T-helper 1 cell (primary cell): Measurements from ENCODE around the gene SEMA4A.
"Not testable (repeated sequence)": the region's sequence is repeated elsewhere in the genome, so short reads cannot be mapped to it uniquely, and the experiment has no call there.

Experiments
- DNase-seq, 5 donors: peaks; one replicate each; pipeline ENCODE4 v3.0.0-alpha.2; 2012 to 2020

Gene SEMA4A

DNA sequence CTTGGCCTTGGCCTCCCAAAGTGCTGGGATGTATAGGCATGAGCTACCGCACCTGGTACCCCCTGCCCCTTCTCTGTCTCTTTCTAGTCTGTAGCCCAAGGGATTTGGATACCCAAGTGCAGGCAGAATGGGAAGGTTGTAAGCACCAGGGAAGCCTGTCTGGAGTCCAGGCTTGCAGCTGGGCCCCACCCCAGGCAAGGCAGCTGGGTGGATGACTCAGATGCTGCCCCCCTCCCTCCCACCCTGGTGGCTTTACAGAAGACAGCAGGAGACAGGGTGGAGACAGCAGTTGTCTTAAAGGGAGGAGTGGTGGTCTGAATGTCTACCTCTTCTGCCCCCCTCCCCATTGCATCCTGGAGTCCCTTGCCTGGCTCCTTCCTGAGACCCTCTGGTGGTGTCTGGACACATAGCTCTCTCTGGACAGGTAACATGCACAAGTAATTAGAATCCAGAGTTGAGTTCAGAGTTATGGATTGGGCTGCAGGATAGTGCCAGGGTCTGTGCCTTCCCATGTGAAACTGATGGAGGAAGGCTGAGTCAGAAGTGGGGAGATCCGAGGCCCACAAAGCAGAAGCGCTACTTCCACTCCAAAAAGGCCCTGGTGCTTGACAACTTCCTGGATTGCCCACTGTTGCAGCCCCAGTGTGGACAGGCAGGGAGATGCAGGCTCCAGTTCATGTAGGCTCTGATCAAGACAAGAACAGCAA, 33.7 kb upstream of the SEMA4A start:
- peak in 2 of 5 donors; percentile 26 to 29 for DNase-seq

DNA sequence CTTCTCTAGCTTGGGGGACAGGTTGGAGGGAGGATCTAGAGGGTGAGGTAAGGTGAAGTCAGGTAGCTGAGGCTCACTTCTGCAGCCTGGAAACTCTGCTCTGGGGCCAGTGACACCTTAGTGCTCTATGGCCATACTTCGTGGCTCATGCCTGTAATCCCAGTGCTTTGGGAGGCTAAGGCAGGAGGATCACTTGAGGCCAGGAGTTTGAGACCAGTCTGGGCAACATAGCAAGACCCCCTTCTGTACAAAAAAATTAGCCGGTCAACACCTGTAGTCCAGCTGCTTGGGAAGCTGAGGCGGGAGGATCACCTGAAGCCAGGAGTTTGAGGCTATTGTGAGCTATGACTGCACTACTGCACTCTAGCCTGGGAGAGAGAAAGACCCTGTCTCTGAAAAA, 33.1 kb upstream of the SEMA4A start:
- no peak for DNase-seq

DNA sequence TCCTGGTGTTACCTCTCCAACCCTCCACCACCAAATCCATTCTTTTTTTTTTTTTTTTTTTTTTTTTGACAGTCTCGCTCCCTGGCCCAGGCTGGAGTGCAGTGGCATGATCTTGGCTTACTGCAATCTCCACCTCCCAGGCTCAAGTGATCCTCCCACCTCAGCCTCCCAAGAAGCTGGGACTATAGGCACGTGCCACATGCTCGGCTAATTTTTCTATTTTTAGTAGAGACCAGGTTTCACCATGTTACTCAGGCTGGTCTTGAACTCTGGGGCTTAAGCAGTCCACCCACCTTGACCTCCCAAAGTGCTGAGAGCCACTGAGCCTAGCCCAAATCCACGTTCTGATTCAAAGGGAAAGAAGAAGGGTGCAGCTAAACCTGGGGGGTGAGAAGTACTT, 32.4 kb upstream of the SEMA4A start:
- DNase-seq = not testable (repeated sequence)

DNA sequence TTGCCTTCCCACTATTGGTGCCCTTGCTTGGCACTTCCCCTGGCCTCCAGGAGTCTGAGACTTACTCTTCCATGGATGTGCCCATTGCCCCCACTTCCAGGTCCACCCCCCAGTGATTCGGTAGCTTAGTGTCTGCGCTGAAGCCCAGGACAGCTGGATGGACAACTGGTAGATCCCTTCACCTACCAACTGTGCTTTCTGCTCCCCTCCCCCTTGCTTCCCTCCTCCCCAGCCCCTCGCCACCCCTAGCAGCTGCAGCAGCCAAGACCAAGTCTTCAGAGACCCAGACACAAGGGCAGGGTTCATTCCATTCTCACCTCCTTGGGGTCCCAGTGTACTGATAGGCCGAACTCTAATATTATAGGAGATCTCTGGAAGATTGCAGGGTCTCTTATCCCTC, 31.9 kb upstream of the SEMA4A start:
- DNase-seq = no peak

DNA sequence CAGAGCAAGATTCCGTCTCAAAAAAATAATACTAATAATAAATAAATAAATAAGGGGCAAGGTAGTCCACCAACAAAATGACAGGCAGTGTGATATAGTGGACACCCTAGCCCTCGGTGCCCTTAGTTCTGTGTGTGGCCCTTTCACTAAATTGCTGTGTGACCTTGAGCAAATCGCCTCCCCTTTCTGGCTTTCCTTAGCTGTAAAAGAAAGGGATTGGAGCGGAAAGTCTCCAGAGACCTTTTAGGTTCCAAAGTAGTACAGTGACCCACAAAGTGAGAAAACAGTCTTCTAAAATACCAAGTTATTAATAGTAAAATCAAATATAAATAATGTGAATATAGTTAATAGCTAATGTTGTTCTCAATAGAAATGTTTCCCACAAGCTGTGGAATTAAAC, 31.3 kb upstream of the SEMA4A start:
- no peak for DNase-seq

DNA sequence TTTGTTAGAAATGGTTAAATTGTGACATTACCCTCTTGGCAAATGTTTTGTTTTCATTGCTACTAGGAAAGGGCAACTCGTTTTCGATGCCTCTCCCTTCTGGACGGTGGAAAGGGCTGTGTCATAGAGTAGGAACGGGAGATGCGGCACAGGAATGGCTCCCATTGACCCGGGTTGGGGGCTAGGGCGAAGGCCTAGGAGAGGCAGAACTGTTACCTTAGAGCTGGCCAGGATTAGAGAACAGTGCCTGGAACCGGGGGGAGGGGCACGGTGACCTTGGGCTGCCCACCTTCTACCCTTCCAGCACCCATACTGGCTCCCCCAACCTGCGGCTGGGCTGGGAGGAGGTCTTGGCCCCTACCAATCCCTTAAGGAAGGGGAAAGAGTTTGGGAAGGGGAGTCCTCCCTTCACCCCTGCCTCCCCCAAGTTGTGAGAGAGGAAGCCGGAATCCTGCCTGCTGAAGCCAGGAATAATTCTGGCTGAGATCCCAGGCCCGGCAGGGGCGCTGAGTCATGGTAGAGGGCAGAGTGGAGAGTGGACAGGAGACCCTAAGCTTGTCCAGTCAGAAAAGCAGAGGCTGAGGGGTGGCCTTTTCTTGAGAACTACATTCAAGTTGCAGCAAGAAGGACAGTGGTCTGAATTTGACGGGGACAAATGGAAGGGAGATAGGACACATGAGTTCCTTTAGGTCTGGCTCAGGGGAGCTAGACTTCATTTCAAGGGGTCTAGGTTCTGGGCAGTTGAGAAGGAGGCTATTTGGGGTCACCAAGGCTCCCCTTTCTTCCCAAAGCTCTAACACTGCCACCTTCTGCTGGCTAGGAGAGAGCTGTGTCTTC, 30.6 kb upstream of the SEMA4A start:
- no peak for DNase-seq

DNA sequence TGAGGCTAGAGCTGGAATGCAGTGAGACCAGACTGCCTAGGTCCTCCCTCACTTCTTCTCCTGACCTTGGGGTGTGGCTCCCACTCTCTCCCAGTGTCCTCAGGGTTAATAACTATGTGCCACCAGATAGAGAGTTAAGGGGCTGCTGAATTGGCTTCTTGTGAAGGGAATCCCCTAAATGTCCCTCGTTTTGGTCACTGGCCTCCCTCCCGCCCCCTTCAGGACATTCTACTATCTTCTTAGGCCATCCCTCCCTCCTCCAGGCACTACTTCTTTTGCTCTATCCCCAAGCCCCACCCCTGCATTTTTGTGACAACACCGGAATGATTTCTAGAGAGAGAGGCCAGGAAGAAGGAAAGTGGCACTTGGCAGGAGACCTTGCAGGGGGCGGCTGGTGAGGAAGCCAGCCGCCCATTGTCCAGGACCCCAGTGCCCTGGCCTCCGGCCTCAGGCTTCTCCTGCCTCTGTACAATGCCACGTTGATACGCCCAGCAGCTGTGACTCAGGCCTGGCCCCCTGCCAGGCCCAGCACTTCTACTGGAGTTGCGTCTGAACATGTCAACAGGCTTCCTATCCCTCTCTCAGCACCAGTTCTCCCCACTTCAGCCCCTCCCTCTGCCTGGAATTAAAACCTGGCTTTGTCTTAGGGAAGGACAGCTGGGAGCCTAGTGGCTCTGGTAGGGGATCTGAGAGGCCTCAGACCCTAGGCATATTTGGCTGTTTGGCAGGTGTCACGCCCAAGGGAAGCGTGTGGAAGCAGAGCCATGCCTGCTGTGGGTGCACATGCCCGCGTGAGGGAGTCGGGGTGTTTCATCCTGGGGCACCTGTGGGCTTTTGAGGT, 29.8 kb upstream of the SEMA4A start:
- peak in 2 of 5 donors; percentile 46 to 53 for DNase-seq

DNA sequence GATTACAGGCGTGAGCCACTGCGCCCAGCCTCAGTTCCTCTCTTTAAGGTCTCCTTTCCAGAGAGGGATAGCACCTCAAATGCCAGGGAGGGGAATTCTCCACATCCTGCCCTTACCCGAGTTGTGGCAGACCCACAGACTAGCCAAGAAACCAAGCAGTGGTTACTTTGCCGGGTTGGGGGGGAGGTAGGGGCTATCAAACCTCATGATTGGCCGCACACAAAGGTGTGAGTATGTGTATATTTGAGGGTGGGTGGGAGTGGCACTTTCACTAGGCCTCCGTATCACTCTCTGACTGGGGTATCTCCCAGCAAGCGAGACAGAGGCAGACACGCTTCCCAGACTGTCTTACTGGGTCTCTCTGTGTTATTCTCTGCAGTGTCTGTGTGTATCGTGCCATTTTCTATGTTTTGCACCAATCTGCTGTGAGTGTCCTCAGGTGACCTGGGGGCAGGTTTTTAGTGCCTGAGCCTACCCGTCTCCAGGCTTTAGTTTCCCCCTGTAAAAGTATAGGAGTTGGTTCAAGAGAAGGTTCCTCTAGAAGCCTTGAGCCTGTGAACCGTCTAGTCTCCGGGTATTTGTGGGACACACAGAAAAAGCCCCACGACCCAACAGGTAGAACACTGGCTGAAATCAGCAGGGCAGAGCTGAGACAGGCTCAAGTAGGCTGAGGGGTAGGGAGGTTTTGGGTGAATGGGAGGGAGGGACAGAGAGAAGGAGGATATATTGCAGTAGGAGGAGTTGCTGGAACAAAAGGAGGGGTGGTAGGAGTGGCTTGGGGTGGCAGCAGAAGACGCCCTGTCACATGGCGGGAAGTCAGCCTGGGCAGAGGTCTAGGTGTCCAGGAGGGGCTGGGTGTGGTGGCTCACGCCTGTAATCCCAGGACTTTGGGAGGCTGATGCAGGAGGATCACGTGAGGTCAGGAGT, 28.6 kb upstream of the SEMA4A start:
- DNase-seq = peak in 2 of 5 donors; percentile 41 to 53

DNA sequence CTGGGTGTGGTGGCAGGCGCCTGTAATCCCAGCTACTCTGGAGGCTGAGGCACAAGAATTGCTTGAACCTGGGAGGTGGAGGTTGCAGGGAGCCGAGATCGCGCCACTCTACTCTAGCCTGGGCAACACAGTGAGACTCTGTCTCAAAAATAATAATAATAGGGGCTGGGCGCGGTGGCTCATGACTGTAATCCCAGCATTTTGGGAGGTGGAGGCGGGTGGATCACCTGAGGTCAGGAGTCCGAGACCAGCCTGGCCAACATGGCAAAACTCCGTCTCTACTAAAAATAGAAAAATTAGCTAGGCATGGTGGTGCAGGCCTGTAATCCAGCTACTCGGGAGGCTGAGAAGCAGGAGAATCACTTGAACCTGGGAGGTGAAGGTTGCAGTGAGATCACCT, 27.8 kb upstream of the SEMA4A start:
- not testable (repeated sequence) for DNase-seq

DNA sequence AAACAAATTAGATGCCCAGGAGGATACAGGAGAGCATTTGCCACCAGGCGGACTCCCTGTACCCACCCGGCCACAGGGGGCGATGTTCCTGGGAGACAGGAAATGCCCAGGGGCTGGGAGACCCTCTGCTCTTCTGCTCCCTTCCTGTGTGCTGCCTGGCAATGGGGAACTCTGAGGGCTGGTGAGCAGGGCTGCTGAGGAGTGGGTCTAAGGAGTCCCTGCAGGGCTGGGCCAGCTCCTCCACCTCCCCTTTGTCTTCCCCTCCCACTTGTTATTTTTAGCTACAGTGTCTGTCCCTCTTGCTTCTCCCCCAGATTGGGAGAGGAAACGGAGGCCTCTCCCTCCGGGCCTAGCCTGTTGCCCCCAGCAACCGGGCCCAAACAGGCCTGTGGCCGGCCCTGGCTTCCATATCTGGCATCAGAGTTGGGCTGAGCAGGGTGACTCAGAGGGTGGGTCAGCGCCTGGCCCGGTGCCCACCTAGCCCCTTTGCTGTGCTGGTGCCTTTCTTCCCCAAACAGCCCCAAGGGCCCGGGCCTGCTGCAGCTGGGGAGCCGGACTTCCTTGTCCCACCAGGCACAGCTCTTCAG, 27.2 kb upstream of the SEMA4A start:
- peak in 4 of 5 donors; percentile 55 to 73 (median 66) for DNase-seq

DNA sequence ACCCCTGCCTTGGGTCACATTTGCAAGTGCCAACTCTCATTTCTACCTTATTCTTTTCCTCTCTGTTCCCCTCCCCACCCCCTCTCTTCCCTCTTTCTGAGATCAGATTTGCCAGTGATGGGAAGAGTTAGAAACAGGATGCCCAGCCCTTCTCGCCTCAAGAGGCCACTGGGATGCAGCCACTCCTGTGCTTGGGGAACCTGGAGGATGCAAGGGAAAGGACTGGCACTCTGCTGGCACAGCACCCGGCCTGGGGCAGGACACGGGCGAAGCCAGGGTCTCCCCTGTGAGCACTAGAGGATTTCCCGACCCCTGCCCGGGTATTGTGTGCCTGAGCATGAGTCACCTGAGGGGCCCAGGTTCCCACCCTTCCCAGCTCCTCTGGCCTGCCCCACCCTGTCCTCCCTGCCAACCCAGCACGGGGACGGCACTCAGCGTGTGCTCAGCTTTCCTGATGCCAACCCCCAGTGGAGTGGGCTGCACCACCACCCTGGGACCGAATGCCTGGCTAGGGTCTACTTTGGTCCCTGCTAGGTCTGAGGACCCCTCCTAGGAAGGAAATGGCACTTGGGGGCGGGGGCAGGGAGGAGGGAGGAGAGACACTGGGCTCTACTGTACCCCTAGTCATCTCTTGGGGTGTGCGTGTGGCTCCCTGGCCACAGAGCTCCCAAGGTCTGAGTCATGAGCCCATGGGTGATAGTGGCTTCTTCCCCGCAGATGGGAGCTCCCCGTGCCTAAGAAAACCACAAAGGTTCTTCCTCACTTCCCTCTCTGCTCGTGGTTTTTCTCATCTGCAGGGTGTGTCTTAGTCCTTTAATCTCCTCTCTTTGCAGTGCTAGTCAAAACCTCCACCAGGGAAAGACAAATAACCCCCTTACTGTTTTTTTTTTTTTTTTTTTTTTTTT, 26.5 kb upstream of the SEMA4A start:
- DNase-seq = peak; percentile 64 to 94 (median 75)

DNA sequence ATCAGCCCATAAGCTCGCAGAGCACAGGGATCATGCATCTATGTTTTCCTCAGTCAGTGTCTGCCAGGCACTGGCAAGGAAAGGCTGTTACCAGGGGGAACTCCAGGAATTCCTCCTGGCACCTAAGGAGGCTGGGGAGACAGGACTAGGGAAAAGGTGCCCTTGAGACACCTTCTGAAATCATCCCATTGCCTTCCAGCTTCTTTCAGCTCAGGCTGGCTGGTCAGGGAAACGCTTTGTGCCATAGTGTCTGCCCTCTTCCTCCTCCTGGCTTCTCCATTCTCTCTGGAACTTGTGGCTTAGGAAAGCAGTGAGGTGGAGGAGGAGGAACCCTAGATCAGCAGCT, 25.1 kb upstream of the SEMA4A start:
- no peak for DNase-seq

DNA sequence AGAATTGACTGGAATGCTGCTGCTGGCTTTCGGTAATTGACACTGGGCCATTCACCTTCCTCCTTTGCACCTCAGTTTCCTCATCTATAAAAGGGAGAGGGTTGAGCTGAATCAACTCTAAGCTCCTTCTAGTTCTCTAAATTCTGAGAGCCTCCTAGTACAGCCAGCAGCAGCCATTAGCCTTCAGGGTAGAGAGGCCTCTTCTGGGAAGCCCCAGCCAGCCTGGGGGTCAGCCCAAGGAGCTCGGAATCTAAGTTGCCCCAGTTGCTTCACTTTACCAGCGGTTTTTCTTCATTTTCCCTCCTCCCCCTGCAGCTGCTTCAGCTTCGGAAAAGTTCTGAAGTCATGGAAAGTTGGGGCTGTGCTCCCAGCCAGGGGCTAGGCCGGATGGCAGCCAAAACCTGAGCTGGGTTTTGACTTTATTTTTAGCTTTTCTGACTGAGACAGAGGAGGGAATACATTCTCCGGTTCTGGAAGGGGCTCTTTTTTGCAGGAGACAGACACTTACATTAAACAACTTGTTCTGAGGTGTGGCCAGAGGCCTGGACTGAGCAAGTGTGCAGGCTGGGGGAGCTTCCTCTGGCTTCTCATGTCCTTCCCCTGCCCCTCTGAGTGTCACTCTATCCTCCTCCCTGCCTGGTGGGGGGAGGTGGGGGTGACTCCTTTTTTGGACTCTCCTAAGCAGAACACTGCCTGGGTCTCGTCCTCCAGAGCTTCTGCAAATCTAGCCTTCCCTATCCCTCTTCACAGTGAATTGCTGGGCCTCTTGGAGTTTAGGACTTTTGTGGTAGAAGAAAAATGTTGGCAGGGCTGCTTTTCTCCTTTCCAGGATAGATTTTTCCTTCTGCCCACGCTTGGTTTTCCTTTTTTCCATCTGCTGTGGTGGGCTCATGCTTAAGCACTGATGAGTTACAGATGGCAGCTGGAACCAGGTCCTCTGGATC, 24.5 kb upstream of the SEMA4A start:
- no peak for DNase-seq

DNA sequence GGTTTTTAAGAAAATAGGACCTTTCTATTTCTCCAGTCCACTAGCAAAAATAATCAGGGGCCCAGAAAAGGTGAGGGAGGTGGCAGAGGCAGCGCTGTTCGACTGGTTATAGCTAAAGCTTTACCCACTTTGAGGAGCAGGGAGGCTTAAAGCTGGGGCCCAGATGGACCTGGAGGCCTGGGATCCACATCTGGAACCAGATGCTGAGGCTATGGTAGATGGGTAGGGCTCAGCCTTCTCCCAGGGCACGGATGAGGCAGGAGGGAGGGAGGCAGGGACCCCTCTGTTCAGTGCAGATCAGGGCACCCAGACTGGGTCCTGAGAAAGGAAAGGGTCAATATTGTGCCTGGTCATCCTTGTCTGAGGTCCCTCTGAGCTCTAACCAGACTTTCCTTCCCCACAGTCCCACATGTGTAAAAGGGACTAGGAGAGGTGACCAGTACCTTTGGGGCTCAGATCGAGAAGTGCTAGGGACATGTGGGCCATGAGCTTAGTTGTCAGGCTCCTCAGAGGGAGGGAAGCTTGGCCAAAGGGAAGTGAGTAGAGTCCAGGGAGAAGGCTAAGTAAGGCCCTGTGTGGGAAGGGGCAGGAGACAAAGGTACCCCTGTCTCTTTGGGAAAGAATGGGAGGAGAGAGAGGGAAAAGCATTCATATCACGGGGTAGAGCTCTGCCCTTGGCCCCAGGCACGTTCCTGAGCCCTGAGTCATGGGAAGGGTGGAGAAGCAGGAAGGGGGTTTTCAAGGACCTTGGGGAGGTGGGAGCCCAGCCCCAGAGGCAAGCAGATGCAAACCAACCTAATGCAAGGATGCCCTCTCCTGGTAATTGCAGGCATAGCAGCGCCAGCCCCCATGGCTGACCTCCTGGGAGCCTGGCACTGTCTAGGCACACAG, 23.5 kb upstream of the SEMA4A start:
- peak in 3 of 5 donors; percentile 61 to 76 (median 68) for DNase-seq

DNA sequence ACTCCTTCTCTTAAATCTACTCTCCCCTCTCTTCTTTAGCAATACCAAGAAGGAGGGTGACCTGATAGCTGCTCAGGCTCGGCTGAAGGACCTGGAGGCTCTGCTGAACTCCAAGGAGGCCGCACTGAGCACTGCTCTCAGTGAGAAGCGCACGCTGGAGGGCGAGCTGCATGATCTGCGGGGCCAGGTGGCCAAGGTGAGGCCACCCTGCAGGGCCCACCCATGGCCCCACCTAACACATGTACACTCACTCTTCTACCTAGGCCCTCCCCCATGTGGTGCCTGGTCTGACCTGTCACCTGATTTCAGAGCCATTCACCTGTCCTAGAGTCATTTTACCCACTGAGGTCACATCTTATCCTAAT, 22.8 kb upstream of the SEMA4A start:
- DNase-seq = no peak

DNA sequence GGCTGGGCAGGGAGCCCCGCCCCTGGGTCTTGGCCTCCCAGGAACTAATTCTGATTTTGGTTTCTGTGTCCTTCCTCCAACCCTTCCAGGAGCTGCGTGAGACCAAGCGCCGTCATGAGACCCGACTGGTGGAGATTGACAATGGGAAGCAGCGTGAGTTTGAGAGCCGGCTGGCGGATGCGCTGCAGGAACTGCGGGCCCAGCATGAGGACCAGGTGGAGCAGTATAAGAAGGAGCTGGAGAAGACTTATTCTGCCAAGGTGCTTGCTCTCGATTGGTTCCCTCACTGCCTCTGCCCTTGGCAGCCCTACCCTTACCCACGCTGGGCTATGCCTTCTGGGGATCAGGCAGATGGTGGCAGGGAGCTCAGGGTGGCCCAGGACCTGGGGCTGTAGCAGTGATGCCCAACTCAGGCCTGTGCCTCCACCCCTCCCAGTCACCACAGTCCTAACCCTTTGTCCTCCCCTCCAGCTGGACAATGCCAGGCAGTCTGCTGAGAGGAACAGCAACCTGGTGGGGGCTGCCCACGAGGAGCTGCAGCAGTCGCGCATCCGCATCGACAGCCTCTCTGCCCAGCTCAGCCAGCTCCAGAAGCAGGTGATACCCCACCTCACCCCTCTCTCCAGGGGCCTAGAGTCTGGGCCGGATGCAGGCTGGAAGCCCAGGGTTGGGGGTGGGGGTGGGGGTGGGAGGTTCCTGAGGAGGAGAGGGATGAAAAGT, 18.5 kb upstream of the SEMA4A start:
- no peak for DNase-seq

DNA sequence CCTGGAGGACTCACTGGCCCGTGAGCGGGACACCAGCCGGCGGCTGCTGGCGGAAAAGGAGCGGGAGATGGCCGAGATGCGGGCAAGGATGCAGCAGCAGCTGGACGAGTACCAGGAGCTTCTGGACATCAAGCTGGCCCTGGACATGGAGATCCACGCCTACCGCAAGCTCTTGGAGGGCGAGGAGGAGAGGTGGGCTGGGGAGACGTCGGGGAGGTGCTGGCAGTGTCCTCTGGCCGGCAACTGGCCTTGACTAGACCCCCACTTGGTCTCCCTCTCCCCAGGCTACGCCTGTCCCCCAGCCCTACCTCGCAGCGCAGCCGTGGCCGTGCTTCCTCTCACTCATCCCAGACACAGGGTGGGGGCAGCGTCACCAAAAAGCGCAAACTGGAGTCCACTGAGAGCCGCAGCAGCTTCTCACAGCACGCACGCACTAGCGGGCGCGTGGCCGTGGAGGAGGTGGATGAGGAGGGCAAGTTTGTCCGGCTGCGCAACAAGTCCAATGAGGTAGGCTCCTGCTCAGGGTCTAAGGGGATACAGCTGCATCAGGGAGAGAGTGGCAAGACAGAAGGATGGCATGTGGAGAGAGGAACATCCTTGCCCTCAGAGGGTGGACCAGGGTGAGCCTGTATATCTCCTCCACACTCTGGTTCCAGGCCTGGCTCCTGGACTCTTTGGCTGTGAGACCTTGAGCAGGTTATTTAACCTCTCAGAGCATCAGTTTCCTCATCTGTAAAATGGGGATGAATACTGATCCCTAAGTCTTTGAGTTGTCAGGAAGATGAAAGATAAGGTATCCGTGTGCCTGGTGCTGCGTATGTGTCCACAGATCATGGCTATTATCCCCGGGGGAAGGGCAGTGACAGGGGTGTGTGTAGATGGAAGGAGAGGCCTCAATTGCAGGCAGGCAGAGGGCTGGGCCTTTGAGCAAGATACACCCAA, 17.2 kb upstream of the SEMA4A start:
- no peak for DNase-seq
